ENCODE data around the gene RHBDF2.

The RHBDF2 gene

GRCh38 chr17:76468634-76469010 is 32.6 kb downstream of the RHBDF2 start:
- no peaks in the 10 kb centered on the region for H3K9me2 ChIP-seq (replicated peaks; ENCODE audit: insufficient read depth, low read length)

GRCh38 chr17:76467809-76468633 is 33.2 kb downstream of the RHBDF2 start:
- peaks cover 11% of the 10 kb centered on the region; the same call in 1 of the 2 replicates for H3K4me1 ChIP-seq (ENCODE audit: low read length)
- no peak overlapping the region for H2AFZ ChIP-seq (ENCODE audit: low read length)
- no peaks in the 10 kb centered on the region for H3K9me3 ChIP-seq (replicated peaks; ENCODE audit: insufficient read depth, low read length)
- DNase-seq: no peak
- H3K79me2 ChIP-seq (ENCODE audit: low read length): no peaks in the 10 kb centered on the region
- no peak overlapping the region for H3K4me2 ChIP-seq (ENCODE audit: low read depth, low read length)
- no peaks in the 10 kb centered on the region for H3K27me3 ChIP-seq (replicated peaks; ENCODE audit: insufficient read depth, low read length)
- H3K27ac ChIP-seq (ENCODE audit: low read length): no peak overlapping the region
- H3K4me3 ChIP-seq (ENCODE audit: low read length): no peak overlapping the region
- no peaks in the 10 kb centered on the region for H3K9me2 ChIP-seq (replicated peaks; ENCODE audit: insufficient read depth, low read length)
- H3F3A ChIP-seq (ENCODE audit: insufficient read depth, low read length): no peaks in the 10 kb centered on the region
- H3K9ac ChIP-seq (ENCODE audit: low read length): no peak overlapping the region
- TF ChIP-seq CTCF (IDR thresholded peaks at IDR 0.05; ENCODE audit: low read length) (no peak), EZH2phosphoT487 (IDR thresholded peaks at IDR 0.05; ENCODE audit: low read length) (no peak), EZH2 (optimal IDR thresholded peaks at IDR 0.05; ENCODE audit: low read depth, low read length) (no peak)
- peaks cover 5% of the 10 kb centered on the region; the same call in 1 of the 2 replicates for H3K36me3 ChIP-seq (replicated peaks; ENCODE audit: insufficient read depth, low read length)
- no peaks in the 10 kb centered on the region for H4K20me1 ChIP-seq (ENCODE audit: insufficient read depth, low read length)

More at GRCh38 chr17:76468634-76469010, 32.6 kb downstream of the RHBDF2 start:
- H4K20me1 ChIP-seq (ENCODE audit: insufficient read depth, low read length): no peaks in the 10 kb centered on the region
- DNase-seq: no peak
- H3K4me2 ChIP-seq (ENCODE audit: low read depth, low read length): no peak overlapping the region
- no peaks in the 10 kb centered on the region for H3K27me3 ChIP-seq (replicated peaks; ENCODE audit: insufficient read depth, low read length)
- no peak overlapping the region for H2AFZ ChIP-seq (ENCODE audit: low read length)
- no peak overlapping the region for H3K4me3 ChIP-seq (ENCODE audit: low read length)
- H3K79me2 ChIP-seq (ENCODE audit: low read length): no peaks in the 10 kb centered on the region
- H3K9ac ChIP-seq (ENCODE audit: low read length): no peak overlapping the region
- H3K36me3 ChIP-seq (replicated peaks; ENCODE audit: insufficient read depth, low read length): peaks cover 5% of the 10 kb centered on the region; the same call in 1 of the 2 replicates
- peaks cover 11% of the 10 kb centered on the region; the same call in 1 of the 2 replicates for H3K4me1 ChIP-seq (ENCODE audit: low read length)
- no peak overlapping the region for H3K27ac ChIP-seq (ENCODE audit: low read length)
- no peaks in the 10 kb centered on the region for H3F3A ChIP-seq (ENCODE audit: insufficient read depth, low read length)
- no peak for TF ChIP-seq EZH2 (optimal IDR thresholded peaks at IDR 0.05; ENCODE audit: low read depth, low read length)
- TF ChIP-seq EZH2phosphoT487 (IDR thresholded peaks at IDR 0.05; ENCODE audit: low read length): no peak
- no peak for TF ChIP-seq CTCF (IDR thresholded peaks at IDR 0.05; ENCODE audit: low read length)
- H3K9me3 ChIP-seq (replicated peaks; ENCODE audit: insufficient read depth, low read length): no peaks in the 10 kb centered on the region

DNA sequence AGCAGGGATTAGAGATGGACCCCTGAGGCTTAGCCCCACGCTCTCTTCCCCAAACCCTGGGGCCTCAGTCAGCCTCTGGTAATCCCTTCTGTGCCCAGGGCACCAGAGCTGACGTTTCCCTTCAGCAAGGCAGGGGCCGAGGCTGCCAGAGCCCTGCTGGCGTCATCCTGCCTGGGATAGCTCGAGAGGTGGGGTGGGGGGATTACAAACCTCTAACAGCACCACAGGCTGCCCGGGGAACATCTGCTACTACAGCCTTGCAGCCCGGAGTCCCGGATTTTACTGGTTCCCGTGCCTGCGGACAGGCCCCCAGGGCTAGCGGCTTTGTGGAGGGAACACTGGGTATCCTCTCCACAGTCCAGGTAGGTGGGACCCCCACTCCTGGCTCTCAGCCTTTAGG is 33.9 kb downstream of the RHBDF2 start, which contains the start of gene AANAT:
Gene AANAT (plus strand): TSS at position 238 of the 400 bp plus-strand sequence. CDS start 1,144 bp downstream, outside the sequence.
- Histone ChIP-seq H3K27me3 (replicated peaks; ENCODE audit: insufficient read depth, low read length) (no peaks in the 10 kb centered on the region), H3K9ac (ENCODE audit: low read length) (no peak within 1 kb of the TSS), H3K27ac (ENCODE audit: low read length) (no peak within 1 kb of the TSS), H3K9me2 (replicated peaks; ENCODE audit: insufficient read depth, low read length) (no peaks in the 10 kb centered on the region), H3K4me3 (ENCODE audit: low read length) (no peak within 1 kb of the TSS), H3F3A (ENCODE audit: insufficient read depth, low read length) (no peaks in the 10 kb centered on the region), H3K36me3 (replicated peaks; ENCODE audit: insufficient read depth, low read length) (0 out of 2 replicates have a peak, but pooled peaks cover under 1% of the 10 kb centered on the region), H3K79me2 (ENCODE audit: low read length) (no peaks in the 10 kb centered on the region), H4K20me1 (ENCODE audit: insufficient read depth, low read length) (no peaks in the 10 kb centered on the region), H3K4me2 (ENCODE audit: low read depth, low read length) (no peak within 1 kb of the TSS), H2AFZ (ENCODE audit: low read length) (no peak within 1 kb of the TSS), H3K9me3 (replicated peaks; ENCODE audit: insufficient read depth, low read length) (no peaks in the 10 kb centered on the region), H3K4me1 (ENCODE audit: low read length) (peaks cover 17% of the 10 kb centered on the region)
- DNase-seq: no peak
- TF ChIP-seq EZH2 (optimal IDR thresholded peaks at IDR 0.05; ENCODE audit: low read depth, low read length): no peak
- no peak for TF ChIP-seq EZH2phosphoT487 (IDR thresholded peaks at IDR 0.05; ENCODE audit: low read length)
- TF ChIP-seq CTCF (IDR thresholded peaks at IDR 0.05; ENCODE audit: low read length): no peak

Measured in MM.1S (cell line).